GM23338 (cell line): ENCODE measurements around the gene AGTRAP. TPM values are rescaled to one million over a fixed set of nuclear protein-coding genes. Genes with fewer than 3 reads are reported as not detected.

Source experiments
- ATAC-seq: fragments of 200-7000 bp; cut with Tn5 transposase; 3 replicates; pipeline ENCODE4 v1.9.1; 2020
- DNase-seq: peaks from one replicate; pipeline ENCODE4 v3.0.0-alpha.2; 2015; ENCODE audit warnings: low spot score
- H2AFZ ChIP-seq: fragments of 200-600 bp; sonication (generic); 2 replicates; pipeline ENCODE4 v1.8.0; 2016; ENCODE audit warnings: antibody characterized with exemption, mild to moderate bottlenecking, moderate library complexity
- H3F3A ChIP-seq: fragments of 200-600 bp; sonication (generic); replicated peaks from 2 replicates; pipeline ENCODE4 v1.8.0; 2017; ENCODE audit warnings: antibody characterized with exemption, mixed run types, low read depth
- H3K27ac ChIP-seq: fragments of 200-600 bp; sonication (generic); 2 replicates; pipeline ENCODE4 v1.6.1; 2016; ENCODE audit warnings: low read depth
- H3K27me3 ChIP-seq: fragments of 200-600 bp; sonication (generic); 2 replicates; pipeline ENCODE4 v1.8.0; 2016; ENCODE audit warnings: mild to moderate bottlenecking, mixed run types, moderate library complexity; ENCODE audit not compliant: insufficient read depth
- H3K36me3 ChIP-seq: fragments of 200-600 bp; sonication (generic); 2 replicates; pipeline ENCODE4 v1.8.0; 2016; ENCODE audit warnings: mild to moderate bottlenecking; ENCODE audit not compliant: insufficient read depth
- H3K4me1 ChIP-seq: fragments of 200-600 bp; sonication (generic); 2 replicates; pipeline ENCODE4 v1.8.0; 2016; ENCODE audit warnings: mild to moderate bottlenecking, moderate library complexity; ENCODE audit not compliant: insufficient read depth
- H3K4me2 ChIP-seq: fragments of 200-600 bp; sonication (generic); 2 replicates; pipeline ENCODE4 v1.7.1; 2017; ENCODE audit warnings: mixed run types
- H3K4me3 ChIP-seq: fragments of 200-600 bp; sonication (generic); 2 replicates; pipeline ENCODE4 v1.6.1; 2016; ENCODE audit warnings: mixed run types
- H3K79me2 ChIP-seq: fragments of 200-600 bp; sonication (generic); replicated peaks from 2 replicates; pipeline ENCODE4 v1.8.0; 2017; ENCODE audit warnings: mild to moderate bottlenecking; ENCODE audit not compliant: insufficient read depth
- H3K9me2 ChIP-seq: fragments of 200-600 bp; sonication (generic); 2 replicates; pipeline ENCODE4 v1.8.0; 2017; ENCODE audit not compliant: insufficient read depth
- H4K20me1 ChIP-seq: fragments of 200-600 bp; sonication (generic); replicated peaks from 2 replicates; pipeline ENCODE4 v1.8.0; 2017; ENCODE audit warnings: mild to moderate bottlenecking; ENCODE audit not compliant: insufficient read depth
- H3K27ac Mint-ChIP-seq: 2 replicates; pipeline ENCODE4 v1.8.0; 2020; ENCODE audit warnings: inconsistent platforms, mild to moderate bottlenecking, moderate library complexity, mixed read lengths
- H3K27me3 Mint-ChIP-seq: 3 replicates; pipeline ENCODE4 v1.8.0; 2022; ENCODE audit warnings: low read depth, mild to moderate bottlenecking, moderate library complexity, mixed read lengths, inconsistent platforms; ENCODE audit not compliant: insufficient read depth, poor library complexity
- H3K36me3 Mint-ChIP-seq: 3 replicates; pipeline ENCODE4 v1.8.0; 2021; ENCODE audit warnings: low read depth, mild to moderate bottlenecking, inconsistent platforms, moderate library complexity, mixed read lengths
- H3K4me1 Mint-ChIP-seq: 3 replicates; pipeline ENCODE4 v1.8.0; 2020; ENCODE audit warnings: mild to moderate bottlenecking, inconsistent platforms, mixed read lengths
- H3K4me3 Mint-ChIP-seq: 3 replicates; pipeline ENCODE4 v1.8.0; 2021; ENCODE audit warnings: moderate library complexity, mild to moderate bottlenecking, inconsistent platforms, mixed read lengths
- H3K9me3 Mint-ChIP-seq: 3 replicates; pipeline ENCODE4 v1.8.0; 2020; ENCODE audit warnings: moderate library complexity, mild to moderate bottlenecking, inconsistent platforms, mixed read lengths
- CREB1 ChIP-seq: fragments of 250-450 bp; sonication (Bioruptor Pico); IDR thresholded peaks from 2 replicates; pipeline ENCODE4 v1.5.0; 2020; ENCODE audit warnings: low read depth, mild to moderate bottlenecking, moderate library complexity
- EZH2 ChIP-seq: fragments of 200-600 bp; sonication (generic); IDR thresholded peaks from one replicate; pipeline ENCODE4 v1.8.0; 2017; ENCODE audit warnings: antibody characterized with exemption, mild to moderate bottlenecking, low read depth; ENCODE audit not compliant: unreplicated experiment
- JUNB ChIP-seq: IDR thresholded peaks from one replicate; pipeline ENCODE4 v1.6.1; 2016; ENCODE audit warnings: antibody characterized with exemption; ENCODE audit not compliant: unreplicated experiment
- NANOG ChIP-seq: IDR thresholded peaks from 2 replicates; pipeline ENCODE4 v1.6.1; 2016; ENCODE audit warnings: antibody characterized with exemption, borderline replicate concordance
- POLR2AphosphoS5 ChIP-seq: IDR thresholded peaks from 2 replicates; pipeline ENCODE4 v1.6.1; 2016; ENCODE audit warnings: antibody characterized with exemption, low read depth
- STAT1 ChIP-seq: IDR thresholded peaks from one replicate; pipeline ENCODE4 v1.6.1; 2016; ENCODE audit warnings: antibody characterized with exemption; ENCODE audit not compliant: unreplicated experiment
- ZNF114 ChIP-seq: fragments of 250-450 bp; sonication (Bioruptor Pico); IDR thresholded peaks from 2 replicates; pipeline ENCODE4 v1.5.0; 2020; ENCODE audit warnings: mild to moderate bottlenecking, moderate library complexity
- ZNF331 ChIP-seq: fragments of 250-450 bp; sonication (Bioruptor Pico); IDR thresholded peaks from 2 replicates; pipeline ENCODE4 v1.5.0; 2020; ENCODE audit warnings: low read depth, mild to moderate bottlenecking, moderate library complexity
- polyA plus RNA-seq: library from polyadenylated mRNA; unstranded; fragments of >200 nt; fragmentation: Nextera tagmentation; extraction: Ambion mirVana; gene quantifications from 2 replicates; pipeline ENCODE4 v1.2.1, GENCODE V29; 2016
- total RNA-seq: library from RNA; depleted of rRNA; stranded (reverse); fragments of >200 nt; shearing (Covaris generic); gene quantifications from 2 replicates; pipeline ENCODE4 v1.2.3, GENCODE V29; 2014
- TF ChIP-seq, protein P1 (sequence below): fragments of 250-450 bp; sonication (Bioruptor Pico); IDR thresholded peaks from 2 replicates; pipeline ENCODE4 v1.5.0; 2020; ENCODE audit warnings: mild to moderate bottlenecking, moderate library complexity
- TF ChIP-seq, protein P2 (sequence below): IDR thresholded peaks from 2 replicates; pipeline ENCODE4 v1.6.1; 2016; ENCODE audit warnings: antibody characterized with exemption

AGTRAP gene
- total and polyA plus RNA-seq, 2 experiments from 2014 or later = 79.4 to 102 TPM

DNA sequence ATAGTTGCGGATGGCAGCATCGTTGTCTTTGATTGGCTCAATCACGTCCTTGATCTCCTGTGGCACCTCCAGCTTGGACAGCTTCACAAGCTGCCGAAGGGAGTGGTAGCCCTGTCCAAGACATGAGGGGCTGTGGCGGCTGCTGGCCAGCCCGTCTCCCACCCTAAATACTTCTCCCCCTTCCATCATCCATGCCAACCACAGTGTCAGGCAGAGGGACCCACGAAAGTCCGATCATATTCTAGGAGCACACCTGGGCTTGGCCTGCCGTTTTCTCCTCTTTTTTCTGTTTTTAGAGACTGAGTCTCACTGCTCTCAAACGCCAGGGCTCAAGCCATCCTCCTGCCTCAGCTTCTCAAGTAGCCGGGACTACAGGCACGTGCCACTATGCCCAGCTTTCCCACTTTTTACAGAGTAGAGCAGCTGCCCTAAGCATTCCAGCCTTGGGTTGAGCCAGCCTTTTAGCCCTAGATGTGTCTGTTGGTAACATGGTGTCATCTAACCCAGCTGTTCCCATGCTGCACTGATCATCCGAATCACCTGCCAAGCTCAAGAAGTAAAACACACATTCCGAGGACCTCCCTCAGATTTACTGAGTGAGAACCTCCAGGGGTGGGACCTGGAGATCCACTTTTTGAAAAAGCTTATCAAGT is 59.4 kb downstream of the AGTRAP start:
- H3K9me3 Mint-ChIP-seq = no peaks in the 10 kb centered on the region
- no peak for ATAC-seq
- Histone ChIP-seq H3K9me2 (no peaks in the 10 kb centered on the region), H3F3A (no peaks in the 10 kb centered on the region; the same call in 1 of the 2 replicates), H3K27me3 (no peaks in the 10 kb centered on the region), H3K4me1 (no peaks in the 10 kb centered on the region), H3K36me3 (no peaks in the 10 kb centered on the region), H4K20me1 (no peaks in the 10 kb centered on the region; the same call in none of the 2 replicates), H2AFZ (no peak overlapping the region), H3K4me2 (no peak overlapping the region), H3K27ac (no peak overlapping the region), H3K79me2 (no peaks in the 10 kb centered on the region), H3K4me3 (no peak overlapping the region)
- H3K27ac Mint-ChIP-seq = no peak overlapping the region
- no peak for DNase-seq
- H3K4me1 Mint-ChIP-seq = no peaks in the 10 kb centered on the region
- no peak overlapping the region for H3K4me3 Mint-ChIP-seq
- peaks cover 7% of the 10 kb centered on the region for H3K27me3 Mint-ChIP-seq
- H3K36me3 Mint-ChIP-seq = peaks cover 36% of the 10 kb centered on the region
- TF ChIP-seq POLR2AphosphoS5 (no peak), ZNF331 (no peak), EZH2 (no peak), ZNF114 (no peak), NANOG (no peak), CREB1 (CRISPR knock-in tag) (no peak), JUNB (no peak), STAT1 (no peak)
- TF ChIP-seq, protein P1, sequence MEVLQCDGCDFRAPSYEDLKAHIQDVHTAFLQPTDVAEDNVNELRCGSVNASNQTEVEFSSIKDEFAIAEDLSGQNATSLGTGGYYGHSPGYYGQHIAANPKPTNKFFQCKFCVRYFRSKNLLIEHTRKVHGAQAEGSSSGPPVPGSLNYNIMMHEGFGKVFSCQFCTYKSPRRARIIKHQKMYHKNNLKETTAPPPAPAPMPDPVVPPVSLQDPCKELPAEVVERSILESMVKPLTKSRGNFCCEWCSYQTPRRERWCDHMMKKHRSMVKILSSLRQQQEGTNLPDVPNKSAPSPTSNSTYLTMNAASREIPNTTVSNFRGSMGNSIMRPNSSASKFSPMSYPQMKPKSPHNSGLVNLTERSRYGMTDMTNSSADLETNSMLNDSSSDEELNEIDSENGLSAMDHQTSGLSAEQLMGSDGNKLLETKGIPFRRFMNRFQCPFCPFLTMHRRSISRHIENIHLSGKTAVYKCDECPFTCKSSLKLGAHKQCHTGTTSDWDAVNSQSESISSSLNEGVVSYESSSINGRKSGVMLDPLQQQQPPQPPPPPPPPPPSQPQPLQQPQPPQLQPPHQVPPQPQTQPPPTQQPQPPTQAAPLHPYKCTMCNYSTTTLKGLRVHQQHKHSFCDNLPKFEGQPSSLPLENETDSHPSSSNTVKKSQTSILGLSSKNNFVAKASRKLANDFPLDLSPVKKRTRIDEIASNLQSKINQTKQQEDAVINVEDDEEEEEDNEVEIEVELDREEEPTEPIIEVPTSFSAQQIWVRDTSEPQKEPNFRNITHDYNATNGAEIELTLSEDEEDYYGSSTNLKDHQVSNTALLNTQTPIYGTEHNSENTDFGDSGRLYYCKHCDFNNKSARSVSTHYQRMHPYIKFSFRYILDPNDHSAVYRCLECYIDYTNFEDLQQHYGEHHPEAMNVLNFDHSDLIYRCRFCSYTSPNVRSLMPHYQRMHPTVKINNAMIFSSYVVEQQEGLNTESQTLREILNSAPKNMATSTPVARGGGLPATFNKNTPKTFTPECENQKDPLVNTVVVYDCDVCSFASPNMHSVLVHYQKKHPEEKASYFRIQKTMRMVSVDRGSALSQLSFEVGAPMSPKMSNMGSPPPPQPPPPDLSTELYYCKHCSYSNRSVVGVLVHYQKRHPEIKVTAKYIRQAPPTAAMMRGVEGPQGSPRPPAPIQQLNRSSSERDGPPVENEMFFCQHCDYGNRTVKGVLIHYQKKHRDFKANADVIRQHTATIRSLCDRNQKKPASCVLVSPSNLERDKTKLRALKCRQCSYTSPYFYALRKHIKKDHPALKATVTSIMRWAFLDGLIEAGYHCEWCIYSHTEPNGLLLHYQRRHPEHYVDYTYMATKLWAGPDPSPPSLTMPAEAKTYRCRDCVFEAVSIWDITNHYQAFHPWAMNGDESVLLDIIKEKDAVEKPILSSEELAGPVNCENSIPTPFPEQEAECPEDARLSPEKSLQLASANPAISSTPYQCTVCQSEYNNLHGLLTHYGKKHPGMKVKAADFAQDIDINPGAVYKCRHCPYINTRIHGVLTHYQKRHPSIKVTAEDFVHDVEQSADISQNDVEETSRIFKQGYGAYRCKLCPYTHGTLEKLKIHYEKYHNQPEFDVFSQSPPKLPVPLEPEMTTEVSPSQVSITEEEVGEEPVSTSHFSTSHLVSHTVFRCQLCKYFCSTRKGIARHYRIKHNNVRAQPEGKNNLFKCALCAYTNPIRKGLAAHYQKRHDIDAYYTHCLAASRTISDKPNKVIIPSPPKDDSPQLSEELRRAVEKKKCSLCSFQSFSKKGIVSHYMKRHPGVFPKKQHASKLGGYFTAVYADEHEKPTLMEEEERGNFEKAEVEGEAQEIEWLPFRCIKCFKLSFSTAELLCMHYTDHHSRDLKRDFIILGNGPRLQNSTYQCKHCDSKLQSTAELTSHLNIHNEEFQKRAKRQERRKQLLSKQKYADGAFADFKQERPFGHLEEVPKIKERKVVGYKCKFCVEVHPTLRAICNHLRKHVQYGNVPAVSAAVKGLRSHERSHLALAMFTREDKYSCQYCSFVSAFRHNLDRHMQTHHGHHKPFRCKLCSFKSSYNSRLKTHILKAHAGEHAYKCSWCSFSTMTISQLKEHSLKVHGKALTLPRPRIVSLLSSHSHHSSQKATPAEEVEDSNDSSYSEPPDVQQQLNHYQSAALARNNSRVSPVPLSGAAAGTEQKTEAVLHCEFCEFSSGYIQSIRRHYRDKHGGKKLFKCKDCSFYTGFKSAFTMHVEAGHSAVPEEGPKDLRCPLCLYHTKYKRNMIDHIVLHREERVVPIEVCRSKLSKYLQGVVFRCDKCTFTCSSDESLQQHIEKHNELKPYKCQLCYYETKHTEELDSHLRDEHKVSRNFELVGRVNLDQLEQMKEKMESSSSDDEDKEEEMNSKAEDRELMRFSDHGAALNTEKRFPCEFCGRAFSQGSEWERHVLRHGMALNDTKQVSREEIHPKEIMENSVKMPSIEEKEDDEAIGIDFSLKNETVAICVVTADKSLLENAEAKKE (CRISPR knock-in tag) = no peak
- TF ChIP-seq, protein P2, sequence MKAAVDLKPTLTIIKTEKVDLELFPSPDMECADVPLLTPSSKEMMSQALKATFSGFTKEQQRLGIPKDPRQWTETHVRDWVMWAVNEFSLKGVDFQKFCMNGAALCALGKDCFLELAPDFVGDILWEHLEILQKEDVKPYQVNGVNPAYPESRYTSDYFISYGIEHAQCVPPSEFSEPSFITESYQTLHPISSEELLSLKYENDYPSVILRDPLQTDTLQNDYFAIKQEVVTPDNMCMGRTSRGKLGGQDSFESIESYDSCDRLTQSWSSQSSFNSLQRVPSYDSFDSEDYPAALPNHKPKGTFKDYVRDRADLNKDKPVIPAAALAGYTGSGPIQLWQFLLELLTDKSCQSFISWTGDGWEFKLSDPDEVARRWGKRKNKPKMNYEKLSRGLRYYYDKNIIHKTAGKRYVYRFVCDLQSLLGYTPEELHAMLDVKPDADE = no peak
